ENCODE data around the gene PGP.

Gene PGP

GRCh38 chr16:2179576-2179975 is 35.1 kb downstream of the PGP start:
- no peak for DNase-seq

GRCh38 chr16:2179107-2179501 is 35.5 kb downstream of the PGP start:
- no peak for DNase-seq

- DNase-seq = peak; percentile 38
Observed at GRCh38 chr16:2178321-2179106, 36.1 kb downstream of the PGP start.

- DNase-seq = no peak
Observed at GRCh38 chr16:2177561-2177960, 37.1 kb downstream of the PGP start.

GRCh38 chr16:2177101-2177500 is 37.5 kb downstream of the PGP start:
- no peak for DNase-seq

GRCh38 chr16:2176047-2176446 is 38.6 kb downstream of the PGP start:
- no peak for DNase-seq

- no peak for DNase-seq
Observed at GRCh38 chr16:2175454-2175853, 39.2 kb downstream of the PGP start.

- DNase-seq = no peak
Observed at GRCh38 chr16:2174396-2175131, 40.1 kb downstream of the PGP start.

- DNase-seq = no peak
Observed at GRCh38 chr16:2173916-2174315, 40.7 kb downstream of the PGP start.

- DNase-seq = no peak
Observed at GRCh38 chr16:2173366-2173765, 41.3 kb downstream of the PGP start.

GRCh38 chr16:2172688-2173335 is 41.8 kb downstream of the PGP start:
- no peak for DNase-seq

GRCh38 chr16:2171601-2172178 is 43.0 kb downstream of the PGP start:
- DNase-seq = no peak

GRCh38 chr16:2170587-2171435 is 43.8 kb downstream of the PGP start:
- DNase-seq = no peak

- no peak for DNase-seq
Observed at GRCh38 chr16:2170080-2170479, 44.6 kb downstream of the PGP start.

- no peak for DNase-seq
Observed at GRCh38 chr16:2167068-2167638, 47.5 kb downstream of the PGP start.

- DNase-seq = no peak
Observed at GRCh38 chr16:2166263-2167067, 48.2 kb downstream of the PGP start.

- no peak for DNase-seq
Observed at GRCh38 chr16:2165861-2166260, 48.8 kb downstream of the PGP start.

GRCh38 chr16:2163211-2163881 is 51.3 kb downstream of the PGP start:
- no peak for DNase-seq

- no peak for DNase-seq
Observed at GRCh38 chr16:2162676-2163118, 51.9 kb downstream of the PGP start.

GRCh38 chr16:2161911-2162310 is 52.7 kb downstream of the PGP start:
- no peak for DNase-seq

Data from stimulated activated CD4-positive, alpha-beta T cell treated with anti-CD3 and anti-CD28 coated beads, Interleukin-4, amount 100 ng/mL, for 1 hour (primary cell).